ENCODE data around the gene ZBTB7A.

The ZBTB7A gene

GRCh38 chr19:4031420-4031819 is 35.3 kb downstream of the ZBTB7A start (continued):
- TF ChIP-seq ZNF354C (tag by site-specific recombination; IDR thresholded peaks at IDR 0.05; ENCODE audit: borderline replicate concordance, low read depth) (no peak), ZSCAN16 (tag by site-specific recombination; IDR thresholded peaks at IDR 0.05) (no peak), ZNF510 (tag by site-specific recombination; IDR thresholded peaks at IDR 0.05; ENCODE audit: insufficient replicate concordance) (no peak)

- TF ChIP-seq ZNF518A (tag by site-specific recombination; conservative IDR thresholded peaks at IDR 0.05; ENCODE audit: low read depth) (no peak), ZNF221 (tag by site-specific recombination; IDR thresholded peaks at IDR 0.05; ENCODE audit: borderline replicate concordance) (no peak), ZFP37 (tag by site-specific recombination; IDR thresholded peaks at IDR 0.05) (no peak)
- TF ChIP-seq, protein P1, sequence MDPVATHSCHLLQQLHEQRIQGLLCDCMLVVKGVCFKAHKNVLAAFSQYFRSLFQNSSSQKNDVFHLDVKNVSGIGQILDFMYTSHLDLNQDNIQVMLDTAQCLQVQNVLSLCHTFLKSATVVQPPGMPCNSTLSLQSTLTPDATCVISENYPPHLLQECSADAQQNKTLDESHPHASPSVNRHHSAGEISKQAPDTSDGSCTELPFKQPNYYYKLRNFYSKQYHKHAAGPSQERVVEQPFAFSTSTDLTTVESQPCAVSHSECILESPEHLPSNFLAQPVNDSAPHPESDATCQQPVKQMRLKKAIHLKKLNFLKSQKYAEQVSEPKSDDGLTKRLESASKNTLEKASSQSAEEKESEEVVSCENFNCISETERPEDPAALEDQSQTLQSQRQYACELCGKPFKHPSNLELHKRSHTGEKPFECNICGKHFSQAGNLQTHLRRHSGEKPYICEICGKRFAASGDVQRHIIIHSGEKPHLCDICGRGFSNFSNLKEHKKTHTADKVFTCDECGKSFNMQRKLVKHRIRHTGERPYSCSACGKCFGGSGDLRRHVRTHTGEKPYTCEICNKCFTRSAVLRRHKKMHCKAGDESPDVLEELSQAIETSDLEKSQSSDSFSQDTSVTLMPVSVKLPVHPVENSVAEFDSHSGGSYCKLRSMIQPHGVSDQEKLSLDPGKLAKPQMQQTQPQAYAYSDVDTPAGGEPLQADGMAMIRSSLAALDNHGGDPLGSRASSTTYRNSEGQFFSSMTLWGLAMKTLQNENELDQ (tag by site-specific recombination; IDR thresholded peaks at IDR 0.05; ENCODE audit: low read depth), result no peak
- TF ChIP-seq, protein P2, sequence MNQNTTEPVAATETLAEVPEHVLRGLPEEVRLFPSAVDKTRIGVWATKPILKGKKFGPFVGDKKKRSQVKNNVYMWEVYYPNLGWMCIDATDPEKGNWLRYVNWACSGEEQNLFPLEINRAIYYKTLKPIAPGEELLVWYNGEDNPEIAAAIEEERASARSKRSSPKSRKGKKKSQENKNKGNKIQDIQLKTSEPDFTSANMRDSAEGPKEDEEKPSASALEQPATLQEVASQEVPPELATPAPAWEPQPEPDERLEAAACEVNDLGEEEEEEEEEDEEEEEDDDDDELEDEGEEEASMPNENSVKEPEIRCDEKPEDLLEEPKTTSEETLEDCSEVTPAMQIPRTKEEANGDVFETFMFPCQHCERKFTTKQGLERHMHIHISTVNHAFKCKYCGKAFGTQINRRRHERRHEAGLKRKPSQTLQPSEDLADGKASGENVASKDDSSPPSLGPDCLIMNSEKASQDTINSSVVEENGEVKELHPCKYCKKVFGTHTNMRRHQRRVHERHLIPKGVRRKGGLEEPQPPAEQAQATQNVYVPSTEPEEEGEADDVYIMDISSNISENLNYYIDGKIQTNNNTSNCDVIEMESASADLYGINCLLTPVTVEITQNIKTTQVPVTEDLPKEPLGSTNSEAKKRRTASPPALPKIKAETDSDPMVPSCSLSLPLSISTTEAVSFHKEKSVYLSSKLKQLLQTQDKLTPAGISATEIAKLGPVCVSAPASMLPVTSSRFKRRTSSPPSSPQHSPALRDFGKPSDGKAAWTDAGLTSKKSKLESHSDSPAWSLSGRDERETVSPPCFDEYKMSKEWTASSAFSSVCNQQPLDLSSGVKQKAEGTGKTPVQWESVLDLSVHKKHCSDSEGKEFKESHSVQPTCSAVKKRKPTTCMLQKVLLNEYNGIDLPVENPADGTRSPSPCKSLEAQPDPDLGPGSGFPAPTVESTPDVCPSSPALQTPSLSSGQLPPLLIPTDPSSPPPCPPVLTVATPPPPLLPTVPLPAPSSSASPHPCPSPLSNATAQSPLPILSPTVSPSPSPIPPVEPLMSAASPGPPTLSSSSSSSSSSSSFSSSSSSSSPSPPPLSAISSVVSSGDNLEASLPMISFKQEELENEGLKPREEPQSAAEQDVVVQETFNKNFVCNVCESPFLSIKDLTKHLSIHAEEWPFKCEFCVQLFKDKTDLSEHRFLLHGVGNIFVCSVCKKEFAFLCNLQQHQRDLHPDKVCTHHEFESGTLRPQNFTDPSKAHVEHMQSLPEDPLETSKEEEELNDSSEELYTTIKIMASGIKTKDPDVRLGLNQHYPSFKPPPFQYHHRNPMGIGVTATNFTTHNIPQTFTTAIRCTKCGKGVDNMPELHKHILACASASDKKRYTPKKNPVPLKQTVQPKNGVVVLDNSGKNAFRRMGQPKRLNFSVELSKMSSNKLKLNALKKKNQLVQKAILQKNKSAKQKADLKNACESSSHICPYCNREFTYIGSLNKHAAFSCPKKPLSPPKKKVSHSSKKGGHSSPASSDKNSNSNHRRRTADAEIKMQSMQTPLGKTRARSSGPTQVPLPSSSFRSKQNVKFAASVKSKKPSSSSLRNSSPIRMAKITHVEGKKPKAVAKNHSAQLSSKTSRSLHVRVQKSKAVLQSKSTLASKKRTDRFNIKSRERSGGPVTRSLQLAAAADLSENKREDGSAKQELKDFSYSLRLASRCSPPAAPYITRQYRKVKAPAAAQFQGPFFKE (tag by site-specific recombination; IDR thresholded peaks at IDR 0.05; ENCODE audit: borderline replicate concordance), result no peak
- ChIA-PET POLR2A (no interaction called here), CTCF (no interaction called here)
- Histone ChIP-seq H3K4me1 (ENCODE audit: control insufficient read depth, insufficient read depth, low read length) (no peaks in the 10 kb centered on the region), H3K9me3 (ENCODE audit: control insufficient read depth, insufficient read depth, low read depth, low read length) (no peaks in the 10 kb centered on the region), H3K4me3 (ENCODE audit: low read depth, low read length) (no peak overlapping the region), H3K36me3 (ENCODE audit: control insufficient read depth in 2 of 2, insufficient read depth in 1 of 2, low read length in 2 of 2) (peaks cover 6 to 65% of the 10 kb centered on the region in 2 experiments; a peak in 2 of 3 replicates), H3K27ac (ENCODE audit: extremely low read depth, low read depth, low read length) (no peak overlapping the region)
Observed at GRCh38 chr19:4030981-4031380, 35.7 kb downstream of the ZBTB7A start.

DNA sequence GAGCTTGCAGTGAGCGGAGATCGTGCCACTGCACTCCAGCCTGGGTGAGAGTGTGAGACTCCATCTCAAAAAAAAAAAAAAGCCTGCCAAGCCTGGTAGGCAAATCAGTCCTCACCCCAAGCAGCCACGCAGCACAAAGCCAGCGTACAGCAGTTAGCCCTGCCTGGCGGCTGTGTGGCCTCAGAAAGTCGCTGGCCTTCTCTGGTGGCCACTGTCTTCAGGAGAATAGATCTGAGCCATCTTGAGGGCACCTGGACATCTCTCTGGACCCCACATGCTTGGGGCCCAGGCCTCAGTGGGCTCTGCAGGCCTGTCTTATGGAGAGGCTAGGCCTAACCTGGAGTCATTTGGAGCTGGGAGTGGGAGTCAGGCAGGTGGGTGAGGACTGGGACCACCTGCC is 36.1 kb downstream of the ZBTB7A start:
- H3K36me3 ChIP-seq (ENCODE audit: control insufficient read depth in 2 of 2, insufficient read depth in 1 of 2, low read length in 2 of 2), result peaks cover 1 to 62% of the 10 kb centered on the region in 2 experiments; a peak in 2 of 3 replicates
- no peaks in the 10 kb centered on the region for H3K4me1 ChIP-seq (ENCODE audit: control insufficient read depth, insufficient read depth, low read length)
- H3K9me3 ChIP-seq (ENCODE audit: control insufficient read depth, insufficient read depth, low read depth, low read length), result no peaks in the 10 kb centered on the region
- ChIA-PET POLR2A (no interaction called here), CTCF (no interaction called here)
- H3K27ac ChIP-seq (ENCODE audit: extremely low read depth, low read depth, low read length), result no peak overlapping the region
- no peak for TF ChIP-seq ZFP69B (tag by site-specific recombination; IDR thresholded peaks at IDR 0.05)
- no peak for TF ChIP-seq ZXDB (tag by site-specific recombination; IDR thresholded peaks at IDR 0.05)
- no peak for TF ChIP-seq ZNF16 (tag by site-specific recombination; IDR thresholded peaks at IDR 0.05; ENCODE audit: low read depth)
- no peak for TF ChIP-seq RBAK (tag by site-specific recombination; IDR thresholded peaks at IDR 0.05)
- no peak for TF ChIP-seq ZNF664 (tag by site-specific recombination; IDR thresholded peaks at IDR 0.05)
- TF ChIP-seq ZNF621 (tag by site-specific recombination; IDR thresholded peaks at IDR 0.05), result no peak
- no peak for TF ChIP-seq ZNF639 (tag by site-specific recombination; IDR thresholded peaks at IDR 0.05)
- TF ChIP-seq ZNF660 (tag by site-specific recombination; IDR thresholded peaks at IDR 0.05), result no peak
- no peak for TF ChIP-seq ZNF654 (tag by site-specific recombination; IDR thresholded peaks at IDR 0.05; ENCODE audit: low read depth)
- TF ChIP-seq ZNF701 (tag by site-specific recombination; IDR thresholded peaks at IDR 0.05), result no peak
- no peak overlapping the region for H3K4me3 ChIP-seq (ENCODE audit: low read depth, low read length)

Measured in HEK293 (cell line).